Lung (tissue), 12 donors: ENCODE results near the gene PRR5L. TPM values are rescaled to one million over a fixed set of nuclear protein-coding genes. Genes with fewer than 3 reads are reported as not detected.

Source experiments
- ATAC-seq: fragments of 200-7000 bp; cut with Tn5 transposase; one replicate; pipeline ENCODE4 v1.9.1; 2020; ENCODE audit warnings: moderate number of reproducible peaks; ENCODE audit not compliant: insufficient read depth, low FRiP score
- DNase-seq, 3 donors: peaks; one replicate each; pipeline ENCODE4 v3.0.0-alpha.2; 2013 to 2017
- H3K27ac ChIP-seq, 2 donors: one replicate each; pipeline ENCODE4 v1.5.1; 2013; ENCODE audit warnings: mild to moderate bottlenecking in 2 of 2, moderate library complexity in 2 of 2, control low read depth in 1 of 2, inconsistent platforms in 1 of 2, low read depth in 1 of 2, low read length in 1 of 2
- H3K27me3 ChIP-seq, 3 donors: one replicate each; pipeline ENCODE4 v1.5.1; 2013; ENCODE audit warnings: low read length in 2 of 3; ENCODE audit not compliant: control insufficient read depth in 3 of 3, insufficient read depth in 3 of 3
- H3K36me3 ChIP-seq, 4 donors: one replicate each; pipeline ENCODE4 v1.5.1; 2013; ENCODE audit warnings: low read length in 4 of 4, mild to moderate bottlenecking in 1 of 4, moderate library complexity in 1 of 4; ENCODE audit not compliant: control insufficient read depth in 4 of 4, insufficient read depth in 4 of 4
- H3K4me1 ChIP-seq, 5 donors: one replicate each; pipeline ENCODE4 v1.5.1; 2013; ENCODE audit warnings: low read length in 5 of 5, mild to moderate bottlenecking in 2 of 5, moderate library complexity in 1 of 5; ENCODE audit not compliant: control insufficient read depth in 5 of 5, insufficient read depth in 5 of 5
- H3K4me3 ChIP-seq: one replicate; pipeline ENCODE4 v1.5.1; 2013; ENCODE audit warnings: mild to moderate bottlenecking, control low read depth, moderate library complexity
- H3K9ac ChIP-seq, 2 donors: one replicate each; pipeline ENCODE4 v1.5.1; 2013; ENCODE audit warnings: low read length in 2 of 2, control low read depth in 1 of 2; ENCODE audit not compliant: insufficient read depth in 1 of 2
- H3K9me3 ChIP-seq, 4 donors: one replicate each; pipeline ENCODE4 v1.5.1; 2013; ENCODE audit warnings: low read length in 3 of 4, mild to moderate bottlenecking in 1 of 4, moderate library complexity in 1 of 4; ENCODE audit not compliant: control insufficient read depth in 4 of 4, insufficient read depth in 3 of 4
- WGBS, 2 donors: extraction: QIAGEN DNeasy Blood & Tissue Kit; methylation state at CpG; one replicate each; pipeline ENCODE4 v1.1.7; 2013; 5-methylcytosine and 5-hydroxymethylcytosine counted together
- polyA plus RNA-seq, 2 donors: library from polyadenylated mRNA; stranded (reverse); fragments of 200-250 nt; gene quantifications; one replicate each; pipeline ENCODE4 v1.2.1, GENCODE V29; 2013
- total RNA-seq, 2 donors: library from RNA; depleted of rRNA in 1 of 2; stranded (reverse); fragments of >200 nt in 1 of 2; gene quantifications; one replicate each; pipeline ENCODE4 v1.2.1, GENCODE V29; 2014 to 2021
- TF ChIP-seq, protein P1 (sequence below): IDR thresholded peaks from 2 replicates; pipeline ENCODE4 v1.5.1; 2012; ENCODE audit warnings: mild to moderate bottlenecking; ENCODE audit errors: control extremely low read depth, extremely low read depth
- donor health status: control.
- donor health status: control.
- donor health status: Bipolar disorder and iron deficiency.
- donor health status: healthy.
- donor health status: DM: yes; HTN: yes; CAD: no.

Gene PRR5L
- total and polyA plus RNA-seq, 4 donors = 6.3 to 27.5 (median 9.0) TPM

GRCh38 chr11:36398231-36398953 is 102.3 kb downstream of the PRR5L start:
- DNase-seq = peak in 1 of 3 donors; percentile 37
- H3K9ac ChIP-seq = no peak overlapping the region
- peak; percentile 22 for ATAC-seq
- peaks cover 0 to 5% (median 0%) of the 10 kb centered on the region in 3 donors for H3K27me3 ChIP-seq
- H3K4me1 ChIP-seq = peaks cover 0 to 12% (median 5%) of the 10 kb centered on the region in 5 donors
- 76 to 82% methylated on average over 21 of the region's 21 CpGs for WGBS, 2 donors
- H3K9me3 ChIP-seq = peaks cover 0 to 2% (median 0%) of the 10 kb centered on the region in 4 donors
- no peak overlapping the region for H3K4me3 ChIP-seq
- peaks cover 0 to 4% (median 3%) of the 10 kb centered on the region in 4 donors for H3K36me3 ChIP-seq
- TF ChIP-seq, protein P1, sequence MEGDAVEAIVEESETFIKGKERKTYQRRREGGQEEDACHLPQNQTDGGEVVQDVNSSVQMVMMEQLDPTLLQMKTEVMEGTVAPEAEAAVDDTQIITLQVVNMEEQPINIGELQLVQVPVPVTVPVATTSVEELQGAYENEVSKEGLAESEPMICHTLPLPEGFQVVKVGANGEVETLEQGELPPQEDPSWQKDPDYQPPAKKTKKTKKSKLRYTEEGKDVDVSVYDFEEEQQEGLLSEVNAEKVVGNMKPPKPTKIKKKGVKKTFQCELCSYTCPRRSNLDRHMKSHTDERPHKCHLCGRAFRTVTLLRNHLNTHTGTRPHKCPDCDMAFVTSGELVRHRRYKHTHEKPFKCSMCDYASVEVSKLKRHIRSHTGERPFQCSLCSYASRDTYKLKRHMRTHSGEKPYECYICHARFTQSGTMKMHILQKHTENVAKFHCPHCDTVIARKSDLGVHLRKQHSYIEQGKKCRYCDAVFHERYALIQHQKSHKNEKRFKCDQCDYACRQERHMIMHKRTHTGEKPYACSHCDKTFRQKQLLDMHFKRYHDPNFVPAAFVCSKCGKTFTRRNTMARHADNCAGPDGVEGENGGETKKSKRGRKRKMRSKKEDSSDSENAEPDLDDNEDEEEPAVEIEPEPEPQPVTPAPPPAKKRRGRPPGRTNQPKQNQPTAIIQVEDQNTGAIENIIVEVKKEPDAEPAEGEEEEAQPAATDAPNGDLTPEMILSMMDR = no peak
- H3K27ac ChIP-seq = peak overlapping the region in 1 of 2 donors; percentile 32

DNA sequence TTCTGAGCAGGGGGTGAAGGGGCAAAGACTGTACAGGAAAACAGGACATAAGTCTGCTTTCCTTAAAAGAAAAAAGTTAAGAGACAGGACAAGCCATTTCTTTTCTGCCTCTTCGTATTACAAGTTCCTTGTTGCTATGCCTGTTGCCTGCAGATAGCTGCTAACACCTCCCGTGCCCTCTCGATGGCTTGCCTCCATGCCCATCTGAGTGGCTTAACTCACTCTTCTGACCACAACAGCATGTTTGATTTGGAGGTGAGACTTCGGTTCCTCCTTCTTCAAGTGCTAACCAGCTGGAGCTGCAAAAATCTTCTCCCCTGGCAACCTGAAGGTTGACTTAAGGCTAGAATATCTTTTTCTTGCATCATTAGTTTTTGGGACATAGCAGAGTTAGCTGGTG is 103.1 kb downstream of the PRR5L start:
- Histone ChIP-seq H3K4me3 (no peak overlapping the region), H3K4me1 (peaks cover 0 to 12% (median 6%) of the 10 kb centered on the region in 5 donors), H3K27ac (no peak overlapping the region), H3K9ac (no peak overlapping the region), H3K9me3 (peaks cover 0 to 2% (median 0%) of the 10 kb centered on the region in 4 donors), H3K27me3 (peaks cover 0 to 5% (median 0%) of the 10 kb centered on the region in 3 donors), H3K36me3 (peaks cover 0 to 4% (median 3%) of the 10 kb centered on the region in 4 donors)
- ATAC-seq = no peak
- DNase-seq = no peak
- TF ChIP-seq, protein P1 = no peak
- 47 to 55% methylated on average over 4 of the region's 4 CpGs for WGBS, 2 donors

- Histone ChIP-seq H3K27ac (no peak overlapping the region), H3K9ac (no peak overlapping the region), H3K9me3 (peaks cover 0 to 2% (median 0%) of the 10 kb centered on the region in 4 donors), H3K36me3 (peaks cover 0 to 4% (median 3%) of the 10 kb centered on the region in 4 donors), H3K4me3 (no peak overlapping the region), H3K4me1 (peaks cover 0 to 12% (median 6%) of the 10 kb centered on the region in 5 donors), H3K27me3 (peaks cover 0 to 2% (median 0%) of the 10 kb centered on the region in 3 donors)
- DNase-seq (no peak), ATAC-seq (no peak)
- TF ChIP-seq, protein P1 = no peak
- 95% methylated on average over 5 of the region's 5 CpGs for WGBS, 2 donors
These were observed 103.7 kb downstream of the PRR5L start for GRCh38 chr11:36399745-36400144.
